ENCODE results near the gene P4HB. TPM values are rescaled to one million over a fixed set of nuclear protein-coding genes. Genes with fewer than 3 reads are reported as not detected.
A peak's percentile ranks its signal among the peaks of the same experiment; 100 is the strongest.

The P4HB gene
- total RNA-seq, 2 experiments from 2014 or later: 420 to 499 TPM

DNA sequence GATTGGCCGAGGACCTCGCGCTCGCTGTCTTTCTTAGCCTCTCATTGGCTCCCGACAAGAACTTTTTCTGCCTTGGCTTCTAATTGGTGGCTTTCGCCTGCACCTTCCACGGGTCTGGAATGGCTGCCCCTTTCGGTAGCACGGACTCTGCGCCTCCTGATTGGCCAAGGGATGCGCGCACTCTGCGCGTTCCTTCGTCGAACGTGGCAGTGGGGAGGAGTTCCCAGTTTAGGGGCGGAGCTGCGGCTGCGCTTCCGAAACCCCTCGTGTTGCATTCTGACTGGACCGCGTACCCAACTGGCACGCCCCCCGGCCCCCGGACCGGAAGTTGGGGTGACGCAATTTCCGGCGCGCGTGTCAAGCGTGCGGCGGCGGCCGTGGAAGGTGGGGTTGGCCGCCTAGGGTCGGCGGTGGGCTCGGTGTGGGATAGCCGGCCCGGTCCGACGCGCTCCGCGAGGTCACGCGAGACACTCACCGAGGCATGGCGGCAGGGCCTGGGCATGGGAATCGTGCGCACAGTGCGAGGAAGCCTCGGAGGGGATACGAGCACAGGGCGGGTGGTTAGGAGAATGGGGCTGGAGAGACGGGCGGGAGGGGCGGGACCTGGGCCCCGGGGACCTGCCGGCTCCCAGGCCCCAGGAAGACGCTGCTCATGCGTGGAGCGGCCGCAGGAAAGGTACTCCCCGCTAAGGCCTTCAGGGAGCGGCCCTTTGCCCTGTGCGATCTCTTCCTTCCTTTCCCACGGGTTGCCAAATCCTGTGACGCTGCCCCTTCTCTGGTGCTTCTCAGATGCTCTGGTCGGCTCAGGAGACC, 627 bp upstream of the P4HB start:
- Mint-ChIP-seq H3K4me1 (peaks cover 44% of the 10 kb centered on the region), H3K36me3 (ENCODE audit: low read depth) (peaks cover 38% of the 10 kb centered on the region)

DNA sequence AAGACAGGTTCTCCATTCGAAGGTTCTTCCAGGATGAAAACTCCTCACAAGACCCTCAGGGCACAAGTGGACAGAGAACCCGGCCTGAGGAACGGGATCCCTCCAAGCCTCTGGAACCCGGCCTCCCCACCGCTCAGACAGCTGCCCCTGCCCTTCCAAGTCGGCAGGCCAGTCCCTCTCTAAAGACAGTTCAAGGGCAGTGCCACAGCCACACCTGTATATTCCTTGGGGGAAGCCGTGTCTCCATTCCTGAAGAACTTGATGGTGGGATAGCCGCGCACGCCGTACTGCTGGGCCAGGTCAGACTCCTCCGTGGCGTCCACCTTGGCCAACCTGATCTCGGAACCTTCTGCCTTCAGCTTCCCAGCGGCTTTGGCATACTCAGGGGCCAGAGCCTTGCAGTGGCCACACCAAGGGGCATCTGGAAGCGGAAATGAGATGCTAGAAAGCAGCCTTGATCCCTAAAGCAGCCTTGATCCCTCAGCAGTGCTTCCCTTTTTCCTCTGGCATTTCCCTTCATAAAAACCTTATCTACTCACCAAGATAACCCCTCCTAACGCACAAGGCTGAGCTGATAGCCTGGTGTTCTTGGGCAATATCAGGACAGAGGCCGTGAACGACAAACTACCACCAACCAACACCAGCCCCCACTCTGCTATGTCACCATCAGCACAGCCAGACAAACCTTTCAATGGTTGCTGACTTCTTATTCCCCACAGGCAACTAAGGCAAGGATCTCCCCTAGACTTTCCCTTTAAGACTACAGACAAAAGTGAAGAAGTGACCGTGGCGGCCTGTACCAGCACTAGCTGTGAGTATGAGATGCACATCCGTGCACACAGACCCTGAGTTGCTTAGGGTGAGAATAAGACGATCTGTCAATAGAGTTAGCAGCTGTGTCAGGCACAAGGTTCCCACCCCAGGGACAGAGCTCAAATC, 1.1 kb downstream of the P4HB start:
- H3K36me3 Mint-ChIP-seq (ENCODE audit: low read depth): peaks cover 51% of the 10 kb centered on the region
- CTCF ChIA-PET: interaction anchor here (0.6 to 1.1 kb wide), 3 partner anchors 15 to 136 kb away, joined by 3 read pairs; no protein-coding TSS in a partner anchor
- no peak for DNase-seq

More for the DNA sequence above, 627 bp upstream of the P4HB start:
- ChIA-PET POLR2A (interaction anchor here (0.6 kb wide), 1 partner anchor 269 kb away, joined by 3 read pairs; no protein-coding TSS in a partner anchor), CTCF (interaction anchor here (0.5 to 1.6 kb wide), 3 partner anchors 9 to 23 kb away, joined by 3 to 11 read pairs (median 3); partner anchors contain the start of gene ARHGDIA)
- H3K27ac Mint-ChIP-seq: peak overlapping the region; percentile 97
- H3K27me3 Mint-ChIP-seq: no peaks in the 10 kb centered on the region
- H3K4me3 Mint-ChIP-seq: peak overlapping the region; percentile 93
- DNase-seq: peak; percentile 99
- H3K9me3 Mint-ChIP-seq: no peaks in the 10 kb centered on the region

DNA sequence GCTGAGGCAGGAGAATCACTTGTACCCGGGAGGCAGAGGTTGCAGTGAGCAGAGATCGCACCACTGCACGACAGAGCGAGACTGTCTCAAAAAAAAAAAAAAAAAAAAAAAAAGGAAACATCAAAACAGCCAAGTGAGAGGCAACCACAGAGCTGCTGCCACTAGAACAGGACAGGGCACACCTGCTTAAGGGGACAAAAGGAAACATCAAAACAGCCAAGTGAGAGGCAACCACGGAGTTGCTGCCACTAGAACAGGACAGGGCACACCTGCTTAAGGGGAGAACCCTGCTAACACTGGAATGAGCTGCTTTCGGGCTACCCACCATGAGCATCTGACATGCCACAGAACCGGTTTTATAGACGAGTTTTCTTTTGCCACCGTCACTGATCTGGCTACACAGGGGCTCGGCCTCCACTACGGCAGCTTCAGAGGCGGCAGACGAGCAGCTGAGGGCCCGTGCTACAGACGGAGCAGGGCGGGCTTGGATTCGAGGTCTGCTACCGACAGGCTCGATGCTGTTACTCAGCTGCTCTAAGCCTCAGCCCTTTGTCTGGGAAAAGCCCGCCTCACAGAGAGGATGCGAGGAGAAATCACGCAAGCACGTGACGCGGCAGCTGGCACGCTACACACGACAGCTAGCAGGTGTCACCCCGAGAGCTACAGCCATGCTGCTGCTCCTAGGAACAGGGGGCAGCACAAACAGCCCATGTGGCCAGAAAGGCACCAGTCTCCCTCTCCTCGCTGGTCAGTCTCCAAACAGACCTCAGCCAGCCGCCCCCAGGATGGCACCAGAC, 2.0 kb downstream of the P4HB start:
- DNase-seq: no peak
- Mint-ChIP-seq H3K4me3 (peak overlapping the region; percentile 91), H3K9me3 (no peaks in the 10 kb centered on the region), H3K27me3 (no peaks in the 10 kb centered on the region), H3K4me1 (peaks cover 35% of the 10 kb centered on the region), H3K27ac (peak overlapping the region; percentile 62), H3K36me3 (ENCODE audit: low read depth) (peaks cover 51% of the 10 kb centered on the region)
- CTCF ChIA-PET: interaction anchor here (0.6 to 1.1 kb wide), 2 partner anchors 16 to 21 kb away, joined by 3 to 5 read pairs; no protein-coding TSS in a partner anchor
- POLR2A ChIA-PET: no interaction called here

More for the DNA sequence above, 1.1 kb downstream of the P4HB start:
- Mint-ChIP-seq H3K27ac (peak overlapping the region; percentile 85), H3K9me3 (no peaks in the 10 kb centered on the region), H3K4me1 (peaks cover 44% of the 10 kb centered on the region), H3K27me3 (no peaks in the 10 kb centered on the region), H3K4me3 (peak overlapping the region; percentile 91)
- POLR2A ChIA-PET: no interaction called here

DNA sequence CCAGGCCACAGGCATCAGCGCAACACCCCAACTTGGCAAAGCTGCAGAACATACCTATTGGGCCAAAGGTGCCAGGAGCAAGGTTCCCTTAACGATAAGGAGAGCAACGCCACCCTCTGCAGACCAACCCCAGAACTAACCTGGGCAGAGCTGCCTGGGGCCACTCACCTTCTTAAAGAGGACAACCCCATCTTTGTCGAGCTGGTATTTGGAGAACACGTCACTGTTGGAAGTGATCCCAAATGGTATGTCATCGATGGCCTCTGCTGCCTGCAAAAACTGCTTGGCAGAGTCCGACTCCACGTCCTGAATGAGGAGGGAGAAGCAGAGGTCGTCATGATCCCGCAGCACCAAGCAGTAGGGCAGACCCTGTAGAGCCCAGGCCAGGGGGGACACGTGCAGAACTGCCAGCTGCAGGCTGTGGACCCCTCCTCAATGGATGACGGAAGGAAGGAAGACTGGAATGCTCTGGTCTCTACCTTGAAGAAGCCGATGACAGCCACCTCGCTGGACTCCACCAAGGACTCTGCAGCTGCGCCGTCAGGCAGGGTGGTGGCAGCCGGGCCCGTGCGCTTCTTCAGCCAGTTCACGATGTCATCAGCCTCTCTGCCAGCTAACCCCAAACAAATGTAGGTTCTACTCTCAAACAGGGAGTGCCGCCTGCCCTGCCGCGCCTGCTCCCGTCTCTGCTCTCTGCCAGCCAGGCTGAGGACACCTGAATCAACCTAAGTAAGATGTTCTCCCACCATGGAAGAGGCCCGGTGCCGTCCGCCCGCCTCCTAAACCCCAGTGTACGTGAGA, 5.2 kb downstream of the P4HB start:
- Mint-ChIP-seq H3K27me3 (no peaks in the 10 kb centered on the region), H3K4me1 (peaks cover 25% of the 10 kb centered on the region), H3K4me3 (no peak overlapping the region), H3K9me3 (no peaks in the 10 kb centered on the region), H3K27ac (no peak overlapping the region), H3K36me3 (ENCODE audit: low read depth) (peaks cover 61% of the 10 kb centered on the region)
- no peak for DNase-seq
- CTCF ChIA-PET: interaction anchor here (0.6 to 1.2 kb wide), 6 partner anchors 12 to 941 kb away, joined by 3 to 6 read pairs (median 3); partner anchors contain the start of gene ARL16
- POLR2A ChIA-PET: no interaction called here

DNA sequence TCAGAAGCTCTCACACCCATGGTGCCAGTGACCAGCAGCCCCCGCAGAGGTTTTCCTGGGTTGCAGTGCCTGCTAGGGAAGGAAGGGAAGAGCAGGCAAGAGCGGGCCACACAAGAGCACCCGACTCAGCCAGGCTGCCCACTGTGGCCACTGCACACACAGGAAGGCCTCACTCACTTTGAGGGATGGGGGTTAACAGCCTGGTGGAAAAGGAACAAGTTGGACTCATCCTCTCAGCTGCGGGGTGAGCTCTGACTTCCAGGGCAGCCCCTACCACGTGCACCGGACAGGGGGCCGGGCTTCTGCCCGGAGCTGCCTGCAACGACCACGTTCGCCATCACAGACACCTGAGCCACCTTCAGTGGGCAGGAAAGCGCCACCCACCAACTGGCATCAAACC, 8.1 kb downstream of the P4HB start:
- Mint-ChIP-seq H3K27ac (no peak overlapping the region), H3K4me3 (no peak overlapping the region), H3K4me1 (peaks cover 6% of the 10 kb centered on the region), H3K9me3 (no peaks in the 10 kb centered on the region), H3K27me3 (no peaks in the 10 kb centered on the region), H3K36me3 (ENCODE audit: low read depth) (peaks cover 40% of the 10 kb centered on the region)
- no peak for DNase-seq
- POLR2A ChIA-PET: no interaction called here
- CTCF ChIA-PET: no interaction called here

DNA sequence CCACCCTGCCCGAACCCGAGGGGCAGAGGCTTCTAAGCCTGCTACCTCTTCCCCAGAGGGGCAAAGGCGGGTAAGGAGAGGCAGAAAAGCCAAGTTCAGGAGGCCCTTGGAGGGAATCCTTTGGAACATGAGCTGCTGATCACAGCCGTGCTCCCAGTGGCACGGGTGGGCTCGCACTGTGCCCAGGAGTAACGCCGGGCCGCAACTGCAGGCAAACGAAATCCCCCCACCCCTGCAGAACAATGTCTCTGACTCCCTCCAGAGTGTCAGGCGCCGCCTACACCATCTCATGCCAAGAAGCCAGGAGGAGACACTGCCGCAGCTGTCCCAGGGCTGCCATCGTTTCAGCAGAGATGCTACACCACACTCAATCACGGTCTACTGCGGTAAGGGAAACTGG, 8.9 kb downstream of the P4HB start:
- Mint-ChIP-seq H3K4me3 (no peak overlapping the region), H3K4me1 (peaks cover 5% of the 10 kb centered on the region), H3K27ac (no peak overlapping the region), H3K27me3 (no peaks in the 10 kb centered on the region), H3K36me3 (ENCODE audit: low read depth) (peaks cover 41% of the 10 kb centered on the region), H3K9me3 (no peaks in the 10 kb centered on the region)
- ChIA-PET POLR2A (no interaction called here), CTCF (no interaction called here)
- DNase-seq: no peak

DNA sequence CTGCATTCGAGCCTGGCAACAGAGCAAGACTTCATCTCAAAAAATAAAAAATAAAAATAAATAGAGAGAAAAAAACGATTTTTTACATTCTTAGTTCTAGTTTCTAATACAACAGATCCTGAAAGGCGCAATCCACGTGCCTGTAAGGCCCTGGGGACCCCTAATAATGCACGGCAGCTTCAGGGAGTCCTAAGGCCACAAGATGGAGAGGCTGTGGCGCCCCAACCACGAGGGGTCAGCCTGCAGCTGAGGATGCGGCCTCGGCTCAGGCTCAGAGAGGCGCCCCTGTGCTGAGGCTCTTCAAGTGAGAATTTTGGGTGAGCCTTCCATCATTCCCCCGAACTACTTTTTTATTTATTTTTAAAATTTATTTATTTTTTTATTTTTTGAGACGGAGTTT, 10.9 kb downstream of the P4HB start:
- ChIA-PET CTCF (interaction anchor here (0.7 kb wide), 1 partner anchor 12 kb away, joined by 3 read pairs; no protein-coding TSS in a partner anchor), POLR2A (no interaction called here)
- peaks cover 39% of the 10 kb centered on the region for H3K36me3 Mint-ChIP-seq (ENCODE audit: low read depth)
- H3K4me1 Mint-ChIP-seq: no peaks in the 10 kb centered on the region
- no peak overlapping the region for H3K4me3 Mint-ChIP-seq
- no peak for DNase-seq
- H3K27me3 Mint-ChIP-seq: no peaks in the 10 kb centered on the region
- H3K9me3 Mint-ChIP-seq: no peaks in the 10 kb centered on the region
- no peak overlapping the region for H3K27ac Mint-ChIP-seq

DNA sequence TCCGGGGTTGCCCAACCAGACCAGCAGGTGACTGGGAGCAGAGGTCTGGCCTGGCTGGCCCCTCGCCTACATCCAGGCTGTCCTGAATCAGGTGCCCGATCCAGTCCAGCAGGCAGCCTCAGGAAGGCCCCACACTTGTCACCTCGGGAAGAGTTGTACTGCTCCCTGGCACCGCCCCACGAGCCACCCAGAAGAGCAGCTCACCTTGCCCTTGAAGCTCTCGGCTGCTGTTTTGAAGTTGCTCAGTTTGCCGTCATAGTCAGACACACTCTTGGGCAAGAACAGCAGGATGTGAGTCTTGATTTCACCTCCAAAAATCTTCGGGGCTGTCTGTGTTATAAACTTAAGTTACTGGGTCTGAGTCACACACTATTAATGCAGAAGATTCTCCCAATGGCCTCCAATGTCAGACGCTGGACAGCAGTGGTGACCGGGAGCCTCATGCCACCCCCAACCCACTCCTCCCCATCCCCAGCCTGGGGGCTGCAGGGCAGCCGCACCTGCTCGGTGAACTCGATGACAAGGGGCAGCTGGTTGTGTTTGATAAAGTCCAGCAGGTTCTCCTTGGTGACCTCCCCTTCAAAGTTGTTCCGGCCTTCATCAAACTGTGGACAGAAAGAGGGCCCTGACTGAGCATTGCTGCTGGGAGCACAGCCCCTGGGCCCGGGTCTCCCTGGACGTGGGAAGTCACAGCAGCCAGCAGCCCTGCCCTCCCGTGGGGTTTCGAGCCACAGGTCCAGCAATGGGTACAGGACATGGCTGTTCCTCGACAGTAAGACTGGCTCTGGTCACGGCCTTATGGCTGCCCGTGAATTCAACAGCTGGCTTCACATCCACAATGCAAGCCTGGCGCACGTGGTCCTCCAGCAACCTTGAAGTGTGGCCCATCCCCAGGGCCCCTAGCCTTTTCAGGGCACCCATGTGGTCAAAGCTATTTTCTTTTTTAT, 13.3 kb downstream of the P4HB start:
- H3K4me3 Mint-ChIP-seq: no peak overlapping the region
- H3K9me3 Mint-ChIP-seq: no peaks in the 10 kb centered on the region
- no peaks in the 10 kb centered on the region for H3K4me1 Mint-ChIP-seq
- no peaks in the 10 kb centered on the region for H3K27me3 Mint-ChIP-seq
- no peak for DNase-seq
- ChIA-PET POLR2A (no interaction called here), CTCF (no interaction called here)
- H3K27ac Mint-ChIP-seq: no peak overlapping the region
- peaks cover 35% of the 10 kb centered on the region for H3K36me3 Mint-ChIP-seq (ENCODE audit: low read depth)

DNA sequence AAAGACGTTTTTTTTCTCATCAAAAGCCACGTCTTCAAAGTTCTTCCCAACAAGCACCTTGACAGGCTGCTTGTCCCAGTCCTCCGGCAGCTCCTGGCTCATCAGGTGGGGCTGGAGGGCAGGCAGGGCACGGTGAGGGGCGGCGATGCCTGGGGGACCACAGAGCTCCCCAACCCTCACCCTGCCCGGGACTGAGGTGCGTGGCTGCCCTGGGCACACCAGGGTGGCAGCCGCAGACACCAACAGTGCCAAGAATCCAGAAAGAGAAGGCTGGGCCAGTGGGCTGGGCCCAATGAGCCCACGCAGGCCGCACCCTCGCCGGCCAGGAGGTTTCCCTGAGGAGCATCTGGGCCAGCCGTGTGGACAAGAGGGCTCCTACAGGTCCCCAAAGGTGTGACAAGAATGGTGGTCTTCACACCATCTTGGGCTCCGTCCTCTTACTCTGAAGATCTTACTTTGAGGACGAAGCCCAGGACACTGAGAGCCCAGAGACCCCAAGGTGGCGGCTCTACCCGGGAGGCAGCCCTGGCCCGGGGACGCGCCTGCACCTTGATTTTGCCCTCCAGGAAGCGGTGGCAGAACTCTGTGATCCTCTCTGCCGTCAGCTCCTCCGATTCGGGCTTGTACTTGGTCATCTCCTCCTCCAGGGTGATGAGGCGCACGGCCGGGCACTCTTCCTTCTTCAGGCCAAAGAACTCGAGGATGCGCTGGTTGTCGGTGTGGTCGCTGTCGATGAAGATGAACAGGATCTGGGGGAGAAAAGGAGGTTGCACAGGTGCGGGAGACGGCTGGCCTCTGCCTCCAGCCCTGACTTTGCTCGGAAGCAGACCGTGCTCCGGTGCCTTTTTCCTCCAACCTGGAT, 14.2 kb downstream of the P4HB start:
- ChIA-PET CTCF (no interaction called here), POLR2A (no interaction called here)
- H3K4me3 Mint-ChIP-seq: no peak overlapping the region
- H3K36me3 Mint-ChIP-seq (ENCODE audit: low read depth): peaks cover 26% of the 10 kb centered on the region
- no peaks in the 10 kb centered on the region for H3K9me3 Mint-ChIP-seq
- H3K27ac Mint-ChIP-seq: no peak overlapping the region
- DNase-seq: no peak
- H3K27me3 Mint-ChIP-seq: no peaks in the 10 kb centered on the region
- H3K4me1 Mint-ChIP-seq: no peaks in the 10 kb centered on the region

DNA sequence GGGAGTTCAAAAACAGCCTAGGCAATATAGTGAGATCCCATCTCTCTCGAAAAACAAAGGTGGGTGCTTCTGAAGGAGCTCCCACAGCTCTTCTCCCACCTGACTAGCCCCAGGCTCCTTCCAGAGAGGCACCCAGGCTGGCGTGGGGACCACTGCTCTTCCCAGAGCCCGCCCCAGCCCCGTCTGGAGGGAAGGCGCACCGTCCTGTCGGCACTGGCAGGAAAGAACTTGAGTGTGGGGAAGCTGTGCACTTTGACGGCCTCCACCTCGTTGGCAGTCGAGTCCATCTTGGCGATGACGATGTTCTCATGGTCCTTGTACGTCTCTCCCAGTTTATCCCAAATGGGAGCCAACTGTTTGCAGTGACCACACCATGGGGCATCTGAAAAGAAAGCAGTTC, 15.0 kb downstream of the P4HB start:
- CTCF ChIA-PET: no interaction called here
- Mint-ChIP-seq H3K27ac (no peak overlapping the region), H3K36me3 (ENCODE audit: low read depth) (peaks cover 24% of the 10 kb centered on the region), H3K9me3 (no peaks in the 10 kb centered on the region), H3K27me3 (no peaks in the 10 kb centered on the region), H3K4me1 (no peaks in the 10 kb centered on the region), H3K4me3 (no peak overlapping the region)
- POLR2A ChIA-PET: no interaction called here
- DNase-seq: no peak
